ENCODE results near the gene CLIP1. TPM values are rescaled to one million over a fixed set of nuclear protein-coding genes. Genes with fewer than 3 reads are reported as not detected.
"Not testable (repeated sequence)": the region's sequence is repeated elsewhere in the genome, so short reads cannot be mapped to it uniquely, and the experiment has no call there.

The CLIP1 gene
- total RNA-seq, 1 donor from 2014 or later, result 70.0 TPM

- H2AFZ ChIP-seq (ENCODE audit: low read depth, low read length), result no peak overlapping the region
- no peak overlapping the region for H3K9ac ChIP-seq (ENCODE audit: low read length)
- H3K79me2 ChIP-seq (ENCODE audit: insufficient read depth, low read length), result peaks cover 20% of the 10 kb centered on the region
- no peaks in the 10 kb centered on the region for H3K4me1 Mint-ChIP-seq (ENCODE audit: low read depth, unreplicated experiment)
- H3K4me3 Mint-ChIP-seq (ENCODE audit: unreplicated experiment), result no peak overlapping the region
- H3K4me3 ChIP-seq (ENCODE audit: insufficient read depth, low read depth, low read length), result no peak overlapping the region
- no peak for TF ChIP-seq CTCF (IDR thresholded peaks at IDR 0.05; ENCODE audit: insufficient read depth, low read depth, low read length)
- no peak for TF ChIP-seq EZH2 (IDR thresholded peaks at IDR 0.05; ENCODE audit: insufficient read depth, low read length)
- no peaks in the 10 kb centered on the region for H3K9me3 ChIP-seq (ENCODE audit: insufficient read depth, low read depth, low read length)
- H3K4me1 ChIP-seq (ENCODE audit: insufficient read depth, low read length), result no peaks in the 10 kb centered on the region
- DNase-seq (ENCODE audit: low read depth) (no peak), FAIRE-seq (no peak)
- H3K27ac ChIP-seq (ENCODE audit: low read depth, low read length), result no peak overlapping the region
- H3K4me2 ChIP-seq (ENCODE audit: low read length), result no peak overlapping the region
- H3K27me3 Mint-ChIP-seq (ENCODE audit: low read depth, unreplicated experiment), result no peaks in the 10 kb centered on the region
- H3K27ac Mint-ChIP-seq (ENCODE audit: unreplicated experiment), result no peak overlapping the region
- H3K36me3 ChIP-seq (ENCODE audit: insufficient read depth, low read length), result peaks cover 12% of the 10 kb centered on the region
- H3K9me3 Mint-ChIP-seq (ENCODE audit: unreplicated experiment), result no peaks in the 10 kb centered on the region
- peaks cover 19% of the 10 kb centered on the region for H3K36me3 Mint-ChIP-seq (ENCODE audit: low read depth, unreplicated experiment)
- no peaks in the 10 kb centered on the region for H3K27me3 ChIP-seq (ENCODE audit: insufficient read depth, low read length)
- H4K20me1 ChIP-seq (ENCODE audit: insufficient read depth, low read length), result peaks cover 3% of the 10 kb centered on the region
Measured at GRCh38 chr12:122374707-122375106, 47.8 kb downstream of the CLIP1 start.

- DNase-seq (ENCODE audit: low read depth) (no peak), FAIRE-seq (no peak)
- Mint-ChIP-seq H3K27ac (ENCODE audit: unreplicated experiment) (no peak overlapping the region), H3K27me3 (ENCODE audit: low read depth, unreplicated experiment) (no peaks in the 10 kb centered on the region), H3K36me3 (ENCODE audit: low read depth, unreplicated experiment) (peaks cover 12% of the 10 kb centered on the region), H3K4me1 (ENCODE audit: low read depth, unreplicated experiment) (peaks cover 18% of the 10 kb centered on the region), H3K9me3 (ENCODE audit: unreplicated experiment) (no peaks in the 10 kb centered on the region), H3K4me3 (ENCODE audit: unreplicated experiment) (no peak overlapping the region)
- no peak overlapping the region for H2AFZ ChIP-seq (ENCODE audit: low read depth, low read length)
- H3K36me3 ChIP-seq (ENCODE audit: insufficient read depth, low read length), result peaks cover 5% of the 10 kb centered on the region
- no peak overlapping the region for H3K4me3 ChIP-seq (ENCODE audit: insufficient read depth, low read depth, low read length)
- peaks cover 20% of the 10 kb centered on the region for H3K4me1 ChIP-seq (ENCODE audit: insufficient read depth, low read length)
- H3K4me2 ChIP-seq (ENCODE audit: low read length), result no peak overlapping the region
- TF ChIP-seq CTCF (IDR thresholded peaks at IDR 0.05; ENCODE audit: insufficient read depth, low read depth, low read length) (no peak), EZH2 (IDR thresholded peaks at IDR 0.05; ENCODE audit: insufficient read depth, low read length) (no peak)
- peaks cover 3% of the 10 kb centered on the region for H4K20me1 ChIP-seq (ENCODE audit: insufficient read depth, low read length)
- H3K27me3 ChIP-seq (ENCODE audit: insufficient read depth, low read length), result no peaks in the 10 kb centered on the region
- H3K9me3 ChIP-seq (ENCODE audit: insufficient read depth, low read depth, low read length), result no peaks in the 10 kb centered on the region
- peaks cover 36% of the 10 kb centered on the region for H3K79me2 ChIP-seq (ENCODE audit: insufficient read depth, low read length)
- H3K9ac ChIP-seq (ENCODE audit: low read length), result no peak overlapping the region
- H3K27ac ChIP-seq (ENCODE audit: low read depth, low read length), result no peak overlapping the region
Measured at GRCh38 chr12:122371475-122372045, 50.9 kb downstream of the CLIP1 start.

DNA sequence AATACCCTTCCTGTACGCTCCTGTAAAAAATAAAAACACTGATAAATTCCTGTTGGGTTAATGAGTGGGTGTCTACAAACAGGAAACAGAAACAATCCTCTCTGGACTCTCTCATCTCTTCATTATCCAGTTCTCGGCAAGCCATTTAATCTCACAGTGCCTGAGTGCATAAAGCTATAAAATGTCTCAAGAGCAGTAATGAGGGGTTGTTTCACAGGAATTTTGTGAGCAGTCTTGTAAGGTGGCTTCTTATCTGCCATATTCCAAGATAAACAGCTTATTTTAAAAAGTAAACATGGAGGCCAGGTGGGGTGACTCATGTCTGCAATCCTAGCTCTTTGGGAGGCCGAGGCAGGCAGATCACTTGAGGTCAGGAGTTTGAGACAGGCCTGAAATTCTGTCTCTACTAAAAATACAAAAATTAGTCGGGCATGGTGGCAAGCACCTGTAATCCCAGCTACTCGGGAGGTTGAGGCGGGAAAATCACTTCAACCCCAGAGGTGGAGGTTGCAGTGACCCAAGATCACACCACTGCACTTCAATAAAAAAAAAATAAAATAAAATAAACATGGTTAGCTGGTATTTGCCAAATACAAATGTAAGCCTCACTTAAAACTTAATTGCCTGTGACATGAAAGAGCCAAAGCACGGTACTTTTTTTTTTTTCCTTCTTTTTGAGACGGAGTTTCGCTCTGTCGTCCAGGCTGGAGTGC, 54.0 kb downstream of the CLIP1 start:
- Histone ChIP-seq H4K20me1 (ENCODE audit: insufficient read depth, low read length) (peaks cover 3% of the 10 kb centered on the region), H3K9ac (ENCODE audit: low read length) (peak overlapping the region; percentile 45), H2AFZ (ENCODE audit: low read depth, low read length) (no peak overlapping the region), H3K4me3 (ENCODE audit: insufficient read depth, low read depth, low read length) (no peak overlapping the region), H3K79me2 (ENCODE audit: insufficient read depth, low read length) (peaks cover 54% of the 10 kb centered on the region), H3K9me3 (ENCODE audit: insufficient read depth, low read depth, low read length) (no peaks in the 10 kb centered on the region), H3K4me2 (ENCODE audit: low read length) (peak overlapping the region; percentile 68), H3K36me3 (ENCODE audit: insufficient read depth, low read length) (no peaks in the 10 kb centered on the region), H3K27ac (ENCODE audit: low read depth, low read length) (peak overlapping the region; percentile 88), H3K4me1 (ENCODE audit: insufficient read depth, low read length) (peaks cover 23% of the 10 kb centered on the region), H3K27me3 (ENCODE audit: insufficient read depth, low read length) (no peaks in the 10 kb centered on the region)
- peaks cover 16% of the 10 kb centered on the region for H3K36me3 Mint-ChIP-seq (ENCODE audit: low read depth, unreplicated experiment)
- H3K9me3 Mint-ChIP-seq (ENCODE audit: unreplicated experiment), result no peaks in the 10 kb centered on the region
- H3K27me3 Mint-ChIP-seq (ENCODE audit: low read depth, unreplicated experiment), result no peaks in the 10 kb centered on the region
- TF ChIP-seq CTCF (IDR thresholded peaks at IDR 0.05; ENCODE audit: insufficient read depth, low read depth, low read length) (no peak), EZH2 (IDR thresholded peaks at IDR 0.05; ENCODE audit: insufficient read depth, low read length) (no peak)
- FAIRE-seq (no peak), DNase-seq (ENCODE audit: low read depth) (peak; percentile 75)
- no peak overlapping the region for H3K4me3 Mint-ChIP-seq (ENCODE audit: unreplicated experiment)
- H3K4me1 Mint-ChIP-seq (ENCODE audit: low read depth, unreplicated experiment), result peaks cover 22% of the 10 kb centered on the region
- peak overlapping the region; percentile 99 for H3K27ac Mint-ChIP-seq (ENCODE audit: unreplicated experiment)

- peak overlapping the region; percentile 88 for H3K27ac ChIP-seq (ENCODE audit: low read depth, low read length)
- H4K20me1 ChIP-seq (ENCODE audit: insufficient read depth, low read length); H3K9me3 Mint-ChIP-seq (ENCODE audit: unreplicated experiment); H3K4me3 ChIP-seq (ENCODE audit: insufficient read depth, low read depth, low read length); H2AFZ ChIP-seq (ENCODE audit: low read depth, low read length); H3K4me2 ChIP-seq (ENCODE audit: low read length); H3K27me3 Mint-ChIP-seq (ENCODE audit: low read depth, unreplicated experiment); H3K4me3 Mint-ChIP-seq (ENCODE audit: unreplicated experiment); FAIRE-seq; H3K9me3 ChIP-seq (ENCODE audit: insufficient read depth, low read depth, low read length); H3K27me3 ChIP-seq (ENCODE audit: insufficient read depth, low read length); DNase-seq (ENCODE audit: low read depth); H3K36me3 ChIP-seq (ENCODE audit: insufficient read depth, low read length): not testable (repeated sequence)
- Mint-ChIP-seq H3K4me1 (ENCODE audit: low read depth, unreplicated experiment) (peaks cover 22% of the 10 kb centered on the region), H3K27ac (ENCODE audit: unreplicated experiment) (peak overlapping the region; percentile 99), H3K36me3 (ENCODE audit: low read depth, unreplicated experiment) (peaks cover 16% of the 10 kb centered on the region)
- peaks cover 23% of the 10 kb centered on the region for H3K4me1 ChIP-seq (ENCODE audit: insufficient read depth, low read length)
- H3K79me2 ChIP-seq (ENCODE audit: insufficient read depth, low read length), result peaks cover 53% of the 10 kb centered on the region
- peak overlapping the region; percentile 64 for H3K9ac ChIP-seq (ENCODE audit: low read length)
Measured at GRCh38 chr12:122367632-122368031, 54.8 kb downstream of the CLIP1 start.
